ENCODE measurements around the gene TMEM53. TPM values are rescaled to one million over a fixed set of nuclear protein-coding genes. Genes with fewer than 3 reads are reported as not detected.

TMEM53 gene
- total RNA-seq, 1 experiment from 2014 or later: 8.2 TPM

GRCh38 chr1:44661781-44662682 is 12.2 kb downstream of the TMEM53 start (continued):
- TF ChIP-seq SMAD3 (CRISPR knock-in tag; IDR thresholded peaks at IDR 0.05; ENCODE audit: borderline replicate concordance) (no peak), KAT7 (CRISPR knock-in tag; IDR thresholded peaks at IDR 0.05; ENCODE audit: borderline replicate concordance) (no peak), ZNF416 (CRISPR knock-in tag; IDR thresholded peaks at IDR 0.05) (no peak), ZMAT4 (CRISPR knock-in tag; IDR thresholded peaks at IDR 0.05) (no peak)
- TF ChIP-seq, protein P1, sequence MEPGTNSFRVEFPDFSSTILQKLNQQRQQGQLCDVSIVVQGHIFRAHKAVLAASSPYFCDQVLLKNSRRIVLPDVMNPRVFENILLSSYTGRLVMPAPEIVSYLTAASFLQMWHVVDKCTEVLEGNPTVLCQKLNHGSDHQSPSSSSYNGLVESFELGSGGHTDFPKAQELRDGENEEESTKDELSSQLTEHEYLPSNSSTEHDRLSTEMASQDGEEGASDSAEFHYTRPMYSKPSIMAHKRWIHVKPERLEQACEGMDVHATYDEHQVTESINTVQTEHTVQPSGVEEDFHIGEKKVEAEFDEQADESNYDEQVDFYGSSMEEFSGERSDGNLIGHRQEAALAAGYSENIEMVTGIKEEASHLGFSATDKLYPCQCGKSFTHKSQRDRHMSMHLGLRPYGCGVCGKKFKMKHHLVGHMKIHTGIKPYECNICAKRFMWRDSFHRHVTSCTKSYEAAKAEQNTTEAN (CRISPR knock-in tag; IDR thresholded peaks at IDR 0.05): no peak

DNA sequence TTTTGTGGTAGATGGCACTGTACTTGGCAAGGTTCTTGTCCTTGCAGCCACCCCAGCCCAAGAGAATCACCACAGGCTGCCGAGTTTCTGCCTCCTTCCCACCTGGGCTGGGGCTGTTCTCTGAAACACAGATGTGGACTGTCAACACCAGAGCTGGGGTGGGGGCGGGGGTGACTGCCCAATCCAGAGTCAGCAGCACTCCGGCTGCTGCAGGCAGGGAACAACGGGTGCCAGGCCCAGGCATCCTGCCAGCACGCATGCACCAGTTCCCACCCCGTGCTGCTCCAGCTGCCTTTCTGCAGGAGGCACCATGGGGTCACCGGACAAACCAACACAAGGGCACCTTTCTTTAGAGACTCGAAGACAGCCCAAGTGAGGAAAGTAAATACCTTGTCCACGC is 14.1 kb downstream of the TMEM53 start:
- no peaks in the 10 kb centered on the region for H3K27me3 Mint-ChIP-seq (ENCODE audit: low read depth)
- H3K27ac Mint-ChIP-seq: no peak overlapping the region
- TF ChIP-seq, protein P1 (CRISPR knock-in tag; IDR thresholded peaks at IDR 0.05): no peak
- no peak for TF ChIP-seq SMAD3 (CRISPR knock-in tag; IDR thresholded peaks at IDR 0.05; ENCODE audit: borderline replicate concordance)
- TF ChIP-seq TEAD1 (CRISPR knock-in tag; IDR thresholded peaks at IDR 0.05): no peak
- no peak for TF ChIP-seq MLX (CRISPR knock-in tag; IDR thresholded peaks at IDR 0.05)
- no peak for TF ChIP-seq ZNF138 (CRISPR knock-in tag; conservative IDR thresholded peaks at IDR 0.05)
- no peak for TF ChIP-seq FOXJ3 (CRISPR knock-in tag; IDR thresholded peaks at IDR 0.05; ENCODE audit: borderline replicate concordance)
- TF ChIP-seq ATF1 (CRISPR knock-in tag; IDR thresholded peaks at IDR 0.05): no peak
- TF ChIP-seq AR (CRISPR knock-in tag; IDR thresholded peaks at IDR 0.05): no peak
- no peak for TF ChIP-seq KAT7 (CRISPR knock-in tag; IDR thresholded peaks at IDR 0.05; ENCODE audit: borderline replicate concordance)
- TF ChIP-seq SP1 (CRISPR knock-in tag; conservative IDR thresholded peaks at IDR 0.05): no peak
- no peak for TF ChIP-seq NR2C2 (CRISPR knock-in tag; IDR thresholded peaks at IDR 0.05)
- H3K4me1 Mint-ChIP-seq: peaks cover 12% of the 10 kb centered on the region
- H3K4me3 Mint-ChIP-seq: no peak overlapping the region
- DNase-seq (ENCODE audit: low spot score) (no peak), ATAC-seq (no peak)
- H3K36me3 Mint-ChIP-seq: no peaks in the 10 kb centered on the region
- POLR2A ChIA-PET: interaction anchor here (0.6 to 0.7 kb wide), 3 partner anchors 14 to 1254 kb away, joined by 3 to 4 read pairs (median 4); no protein-coding TSS in a partner anchor
- CTCF ChIA-PET: interaction anchor here (0.6 to 0.7 kb wide), 3 partner anchors 14 to 447 kb away, joined by 3 to 4 read pairs (median 3); partner anchors contain the start of gene TMEM53
- H3K9me3 Mint-ChIP-seq: no peaks in the 10 kb centered on the region

GRCh38 chr1:44659566-44659965 is 14.7 kb downstream of the TMEM53 start:
- Mint-ChIP-seq H3K4me1 (peaks cover 12% of the 10 kb centered on the region), H3K36me3 (no peaks in the 10 kb centered on the region), H3K9me3 (no peaks in the 10 kb centered on the region), H3K27me3 (ENCODE audit: low read depth) (no peaks in the 10 kb centered on the region), H3K27ac (no peak overlapping the region), H3K4me3 (no peak overlapping the region)
- DNase-seq (ENCODE audit: low spot score) (no peak), ATAC-seq (no peak)
- TF ChIP-seq JAZF1 (CRISPR knock-in tag; IDR thresholded peaks at IDR 0.05) (no peak), ZNF425 (CRISPR knock-in tag; conservative IDR thresholded peaks at IDR 0.05) (no peak), ZNF219 (CRISPR knock-in tag; IDR thresholded peaks at IDR 0.05; ENCODE audit: borderline replicate concordance) (no peak), FOXP1 (CRISPR knock-in tag; IDR thresholded peaks at IDR 0.05; ENCODE audit: borderline replicate concordance) (no peak)
- TF ChIP-seq, protein P2, sequence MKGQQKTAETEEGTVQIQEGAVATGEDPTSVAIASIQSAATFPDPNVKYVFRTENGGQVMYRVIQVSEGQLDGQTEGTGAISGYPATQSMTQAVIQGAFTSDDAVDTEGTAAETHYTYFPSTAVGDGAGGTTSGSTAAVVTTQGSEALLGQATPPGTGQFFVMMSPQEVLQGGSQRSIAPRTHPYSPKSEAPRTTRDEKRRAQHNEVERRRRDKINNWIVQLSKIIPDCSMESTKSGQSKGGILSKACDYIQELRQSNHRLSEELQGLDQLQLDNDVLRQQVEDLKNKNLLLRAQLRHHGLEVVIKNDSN (CRISPR knock-in tag; IDR thresholded peaks at IDR 0.05): no peak
- ChIA-PET POLR2A (interaction anchor here (0.6 kb wide), 2 partner anchors 14 to 44 kb away, joined by 3 read pairs; no protein-coding TSS in a partner anchor), CTCF (interaction anchor here (0.6 to 1.0 kb wide), 3 partner anchors 9 to 64 kb away, joined by 3 to 5 read pairs (median 3); no protein-coding TSS in a partner anchor)
